GM18517 (cell line): ENCODE results near the gene RNF130.

ENCODE experiments used
- ATAC-seq: cut with Tn5 transposase; IDR thresholded peaks from one replicate; pipeline ENCODE4 v1.9.1; 2021; ENCODE audit warnings: mild to moderate bottlenecking, moderate library complexity; ENCODE audit not compliant: unreplicated experiment

The RNF130 gene

GRCh38 chr5:180060192-180060591, 11.4 kb downstream of the RNF130 start:
- ATAC-seq = no peak

DNA sequence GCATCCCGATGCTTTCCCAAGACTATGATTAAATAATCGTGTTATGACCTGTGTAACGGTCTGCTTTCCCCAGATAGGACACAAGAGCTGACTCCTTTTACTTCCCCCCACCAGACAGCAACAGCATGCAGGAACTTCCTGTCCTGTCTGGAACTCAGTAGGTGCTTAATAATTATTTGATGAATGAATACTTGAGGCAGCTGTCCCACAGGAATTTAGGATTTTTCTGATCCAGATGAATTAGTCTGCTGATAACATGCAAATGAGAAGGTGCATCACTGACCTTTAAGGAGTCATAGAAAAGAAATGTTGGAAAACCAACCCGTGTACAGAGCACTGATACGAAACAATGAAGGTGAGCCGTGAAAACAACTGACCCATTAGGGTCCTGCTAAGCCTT, 12.2 kb downstream of the RNF130 start:
- ATAC-seq = no peak

DNA sequence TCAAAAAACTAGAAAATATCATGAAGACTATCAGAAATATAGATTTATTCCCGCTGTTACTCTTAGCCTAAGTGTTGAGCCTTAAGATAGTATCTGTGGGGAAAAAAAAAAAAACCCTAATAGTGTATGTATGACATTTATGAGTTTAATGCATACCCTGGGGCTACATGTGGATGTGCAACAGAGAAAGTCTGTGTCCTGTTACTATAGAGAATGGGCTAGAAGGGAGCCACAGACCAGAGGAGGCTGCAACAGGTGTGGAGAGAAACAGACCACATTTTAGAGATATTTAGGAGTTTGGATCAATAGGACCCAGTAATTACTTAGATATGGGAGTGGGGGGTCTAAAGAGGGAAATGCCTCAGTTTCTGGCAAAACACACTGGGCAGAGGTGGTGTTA, 15.4 kb downstream of the RNF130 start:
- ATAC-seq = no peak

DNA sequence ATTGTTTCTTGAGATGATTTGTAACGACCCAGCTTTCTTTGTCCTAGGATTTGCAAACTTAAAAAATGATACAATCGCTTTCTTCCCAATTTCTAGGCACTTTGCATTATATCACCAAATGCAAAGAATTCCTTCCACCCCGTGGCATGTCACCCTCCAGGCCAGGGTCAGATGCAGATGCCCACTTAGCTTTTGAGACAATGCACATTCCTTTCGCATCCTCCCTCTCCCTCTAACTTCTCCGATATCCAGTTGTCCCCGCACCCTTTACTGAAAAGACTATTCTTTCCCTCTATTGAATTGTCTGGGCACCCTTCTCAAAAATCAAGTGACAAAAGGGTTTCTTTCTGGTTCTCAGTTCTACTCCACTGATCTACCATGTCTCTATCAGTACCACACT, 17.3 kb downstream of the RNF130 start:
- no peak for ATAC-seq

DNA sequence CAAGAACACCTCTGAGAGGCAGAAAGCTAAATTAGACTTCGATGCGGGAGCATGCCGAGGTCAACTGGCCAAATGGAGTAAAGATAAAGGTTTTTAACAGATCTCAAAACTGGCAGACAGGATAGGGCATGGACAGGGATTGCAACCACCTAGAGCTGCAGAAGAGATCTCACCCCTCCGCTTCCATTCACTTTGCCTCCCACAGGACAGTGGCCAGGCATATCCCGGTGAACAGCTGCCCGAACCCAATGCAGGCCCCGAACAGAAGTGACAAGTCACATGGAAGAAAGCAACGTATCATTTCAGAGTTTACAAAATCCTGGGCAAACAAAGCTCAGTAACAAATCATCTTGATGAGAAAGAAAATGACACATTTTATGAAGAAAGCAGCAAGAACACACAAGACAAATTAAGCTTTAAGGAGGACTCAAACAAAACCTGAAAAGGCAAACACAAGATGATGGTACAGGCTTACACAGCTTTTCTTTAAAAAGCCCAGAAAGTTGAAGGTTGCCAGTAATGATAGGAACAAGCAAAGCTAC, 18.4 kb downstream of the RNF130 start:
- no peak for ATAC-seq

GRCh38 chr5:180052211-180052818, 19.2 kb downstream of the RNF130 start:
- ATAC-seq = no peak

DNA sequence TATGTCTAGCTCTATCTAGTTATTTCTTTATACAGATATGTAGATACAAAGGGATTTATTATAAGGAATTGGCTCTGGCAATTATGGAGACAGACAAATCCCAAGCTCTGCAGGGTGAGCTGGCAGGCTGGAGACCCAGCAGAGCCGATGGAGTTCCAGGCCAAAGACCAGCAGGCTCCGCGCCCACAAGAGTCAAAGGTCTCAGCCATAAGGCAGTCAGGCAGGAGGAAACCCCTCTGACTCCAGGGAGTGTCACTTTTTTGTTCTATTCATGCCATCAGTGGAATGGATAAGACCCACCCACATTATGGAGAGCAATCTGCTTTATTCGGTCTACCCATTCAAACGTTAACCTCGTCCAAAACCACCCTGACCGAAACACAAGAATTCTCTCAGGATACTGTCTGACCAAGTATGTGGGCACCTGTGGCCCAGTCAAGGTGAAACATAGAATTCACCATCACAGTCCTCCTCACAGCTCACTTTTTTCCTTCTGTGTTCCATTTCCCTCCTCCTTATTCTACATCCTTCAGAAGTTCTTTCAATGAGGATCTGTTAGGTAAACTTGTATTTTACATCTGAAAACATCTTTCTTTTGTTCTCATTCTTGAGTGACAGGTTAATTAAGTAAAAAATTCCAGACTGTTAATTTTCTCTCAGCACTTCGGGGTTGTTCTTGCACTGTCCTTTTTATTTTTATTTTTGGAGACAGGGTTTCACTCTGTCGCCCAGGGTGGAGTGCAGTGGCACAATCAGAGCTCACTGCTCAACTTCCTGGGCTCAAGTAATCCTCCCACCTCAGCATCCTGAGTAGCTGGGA, 21.2 kb downstream of the RNF130 start:
- no peak for ATAC-seq

GRCh38 chr5:180049185-180049548, 22.4 kb downstream of the RNF130 start:
- no peak for ATAC-seq

DNA sequence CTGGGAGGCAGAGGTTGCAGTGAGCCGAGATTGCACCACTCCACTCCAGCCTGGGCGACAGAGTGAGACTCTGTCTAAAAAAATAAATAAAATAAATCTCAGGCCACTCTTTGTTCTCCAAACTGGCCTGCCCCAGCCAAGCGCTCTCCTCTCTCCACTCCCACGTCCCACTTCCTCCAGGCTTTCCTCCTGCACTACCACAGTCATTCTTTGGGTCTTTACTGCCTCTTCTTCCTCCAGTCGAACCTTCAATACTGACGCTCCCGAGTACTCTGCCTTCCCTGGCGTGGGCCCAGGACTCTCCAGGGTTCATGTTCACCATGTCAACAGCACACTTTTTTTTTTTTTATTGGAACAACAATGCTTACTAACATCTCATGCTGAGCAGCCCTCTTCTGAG, 23.9 kb downstream of the RNF130 start:
- no peak for ATAC-seq

GRCh38 chr5:180046656-180047055, 24.9 kb downstream of the RNF130 start:
- no peak for ATAC-seq

DNA sequence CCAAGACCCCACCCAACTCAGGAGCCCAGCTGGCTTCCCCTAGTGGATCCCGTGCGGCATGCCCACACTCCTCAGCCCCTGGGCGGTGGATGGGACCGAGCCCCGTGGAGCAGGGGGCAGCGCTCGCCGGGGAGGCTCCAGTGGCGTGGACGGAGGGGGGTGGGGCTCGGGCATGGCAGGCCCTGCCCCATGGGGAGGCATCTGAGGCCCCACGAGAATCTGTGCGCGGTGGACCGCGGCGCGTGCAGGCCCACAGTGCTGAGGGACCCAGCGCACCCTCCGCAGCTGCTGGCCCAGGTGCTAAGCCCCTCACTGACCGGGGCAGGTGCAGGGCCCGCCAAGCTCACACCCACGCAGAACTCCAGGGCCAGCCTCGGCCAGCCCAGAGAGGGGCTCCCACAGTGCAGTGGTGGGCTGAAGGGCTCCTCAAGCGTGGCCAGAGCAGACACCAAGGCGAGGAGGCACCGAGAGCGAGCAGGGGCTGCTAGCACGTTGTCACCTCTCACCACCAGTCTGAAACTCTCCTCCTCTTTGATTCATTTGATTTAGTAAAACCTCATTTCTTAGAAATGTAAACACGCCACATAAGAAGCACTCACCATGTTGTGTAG, 25.6 kb downstream of the RNF130 start:
- ATAC-seq = no peak

GRCh38 chr5:180043377-180043776, 28.2 kb downstream of the RNF130 start:
- no peak for ATAC-seq

DNA sequence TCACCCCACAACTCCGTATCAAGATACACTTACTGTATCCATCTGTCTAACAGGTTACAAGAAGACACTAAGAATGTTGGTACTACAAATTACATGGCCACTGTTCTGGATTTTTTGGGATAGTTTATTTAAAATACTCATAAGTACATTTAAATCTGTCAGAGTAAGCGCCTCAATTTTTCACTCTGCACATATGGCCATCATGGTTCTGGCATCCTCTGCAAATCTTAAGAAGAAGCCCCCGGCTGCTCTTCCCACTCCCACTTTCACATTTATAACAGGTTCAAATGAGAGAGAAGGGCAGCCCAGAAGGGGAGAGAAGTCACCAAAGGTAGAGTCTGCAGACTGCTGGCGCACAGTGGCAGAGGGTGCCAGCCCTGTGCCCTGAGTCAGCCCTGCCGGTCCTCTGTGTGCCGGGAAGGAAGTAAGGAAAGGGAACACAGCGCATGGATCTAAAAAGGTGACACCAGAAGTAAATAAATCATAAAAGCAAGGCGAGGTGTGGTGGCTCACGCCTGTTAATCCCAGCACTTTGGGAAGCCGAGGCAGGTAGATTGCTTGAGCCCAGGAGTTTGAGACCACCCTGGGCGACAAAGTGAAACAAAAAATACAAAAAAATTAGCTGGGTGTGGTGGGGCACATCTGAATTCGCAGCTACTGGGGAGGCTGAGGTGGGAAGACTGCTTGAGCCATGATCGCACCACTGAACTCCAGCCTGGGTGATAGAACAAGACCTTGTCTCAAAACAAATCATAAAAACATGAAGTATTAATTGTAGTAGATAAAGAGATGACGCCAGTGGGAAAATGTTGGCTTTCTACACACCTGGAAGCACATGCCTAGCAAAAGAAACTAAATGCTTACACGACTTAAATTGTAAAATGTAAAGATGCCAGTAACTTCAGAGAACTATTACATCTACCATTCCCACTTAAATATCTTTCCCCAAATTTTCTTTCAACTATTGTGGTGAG, 30.0 kb downstream of the RNF130 start:
- no peak for ATAC-seq

DNA sequence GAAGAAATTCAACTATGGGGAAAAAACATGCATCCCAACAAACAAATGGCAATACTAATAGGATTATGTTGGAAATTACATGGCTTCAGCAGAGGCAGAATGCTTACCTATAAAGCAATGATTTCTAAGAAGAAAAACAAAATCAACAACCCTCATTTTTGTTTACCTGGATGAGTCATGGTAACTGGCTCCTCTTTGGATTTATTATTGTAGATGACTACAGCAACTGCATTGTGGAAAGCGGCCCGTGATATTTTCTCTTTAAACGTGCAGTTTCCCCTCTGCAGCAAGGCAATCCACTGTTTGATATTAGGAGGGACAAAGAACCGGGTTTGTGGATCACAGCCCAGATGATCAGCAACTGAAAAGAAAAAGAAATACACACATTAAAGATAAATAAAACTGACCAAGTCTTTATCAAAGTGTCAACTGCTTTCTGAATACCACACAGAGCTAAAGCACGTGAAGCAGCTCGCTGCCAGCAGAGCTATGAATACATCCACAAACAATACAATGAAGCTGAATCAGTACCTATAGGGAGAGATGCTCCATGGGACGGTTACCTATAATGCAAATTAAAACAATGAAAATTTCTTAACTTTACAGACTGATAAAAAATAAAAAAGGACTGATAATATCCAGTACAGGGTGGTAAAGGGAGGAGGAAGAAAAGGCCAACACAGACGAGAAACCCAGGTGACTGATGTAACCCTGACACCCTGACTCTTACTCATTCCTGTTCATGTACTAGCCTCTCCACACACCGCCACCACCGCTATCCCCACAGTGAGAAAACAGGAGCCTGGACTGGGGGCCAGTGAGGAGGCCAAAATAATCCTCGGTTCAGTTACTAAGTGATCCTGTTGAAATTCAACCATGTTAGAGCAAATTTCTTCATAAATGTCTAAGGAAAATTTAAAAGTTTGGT, 31.0 kb downstream of the RNF130 start:
- no peak for ATAC-seq

GRCh38 chr5:180035206-180035931, 36.2 kb downstream of the RNF130 start:
- no peak for ATAC-seq

DNA sequence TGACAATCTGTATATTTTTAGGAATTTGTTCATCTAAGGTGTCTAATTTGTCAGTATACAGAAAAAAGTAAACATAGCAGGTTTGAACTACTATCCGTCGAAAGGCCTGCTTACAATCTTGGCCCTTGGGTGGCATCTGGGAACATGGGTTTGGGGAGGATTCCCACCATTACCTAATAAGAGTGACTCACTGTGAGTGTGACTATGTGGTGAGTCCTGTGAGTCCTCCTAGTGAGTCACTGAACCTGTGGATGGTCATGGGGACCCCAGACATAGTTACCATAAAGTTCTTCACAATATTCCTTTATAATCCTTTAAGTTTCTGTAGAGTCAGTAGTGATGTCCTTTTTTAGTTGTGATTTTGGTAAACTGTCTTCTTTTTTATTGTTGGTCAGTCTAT, 37.0 kb downstream of the RNF130 start:
- no peak for ATAC-seq

- no peak for ATAC-seq
Measured at GRCh38 chr5:180027459-180028089, 44.0 kb downstream of the RNF130 start.

DNA sequence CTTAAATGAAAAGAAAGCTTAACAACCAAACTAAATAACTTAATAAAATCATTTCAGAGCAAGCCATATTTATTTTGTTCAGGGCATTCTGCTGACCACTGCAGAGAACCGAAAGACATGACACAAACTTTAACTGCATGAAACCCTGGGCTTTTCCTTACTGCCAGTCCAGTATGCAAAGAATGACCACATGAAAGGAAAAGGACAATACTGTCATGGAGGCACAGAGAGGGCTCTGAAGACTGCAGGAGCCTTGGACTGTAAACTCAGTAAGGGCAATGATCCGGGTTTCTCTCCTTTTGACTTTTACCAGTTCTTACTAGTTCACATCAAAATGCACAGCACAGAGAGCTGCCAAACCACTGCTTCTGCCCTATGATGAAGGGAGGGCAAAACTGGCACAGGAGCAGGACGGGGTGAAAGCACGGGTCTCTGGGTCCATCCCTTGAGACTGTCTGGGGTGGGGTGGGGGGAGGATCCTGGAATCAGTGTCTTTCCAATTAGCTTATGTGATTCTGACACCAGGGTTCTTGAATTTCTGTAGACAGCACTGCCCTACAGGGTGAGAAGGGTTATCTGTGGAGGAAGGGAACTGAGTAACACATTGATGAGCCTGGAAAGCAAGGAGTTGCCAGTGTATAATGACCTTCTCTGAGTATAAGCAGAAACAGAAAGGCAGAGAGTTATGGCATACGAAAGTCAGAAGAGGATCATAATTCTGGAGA, 44.7 kb downstream of the RNF130 start:
- ATAC-seq = no peak
